H1 (cell line): ENCODE results near the gene MCUR1. TPM values are rescaled to one million over a fixed set of nuclear protein-coding genes. Genes with fewer than 3 reads are reported as not detected.

Source experiments
- CTCF ChIA-PET: fragments of 300-600 bp; sonication (Branson Sonifier 250); formaldehyde crosslinking; loops from one replicate; lab custom pipeline; 2021; ENCODE audit not compliant: partially characterized antibody; lab: Charles Lee
- POLR2A ChIA-PET: fragments of 300-600 bp; sonication (Branson Sonifier 250); formaldehyde crosslinking; loops from one replicate; lab custom pipeline; 2021; ENCODE audit warnings: inconsistent platforms; ENCODE audit not compliant: partially characterized antibody; lab: Charles Lee
- DNase-seq, 2 experiments: peaks; one replicate each; pipeline versions ENCODE4 v3.0.0 to v3.0.0-alpha.2; 2010 to 2022; ENCODE audit warnings: low spot score in 2 of 2, low read depth in 1 of 2, mixed read lengths in 1 of 2
- FAIRE-seq: peaks from 2 replicates; lab custom pipeline; 2011; peaks lifted over from hg19 to GRCh38; lab: Jason Lieb, UNC
- H2AFZ ChIP-seq: 2 replicates; pipeline ENCODE4 v1.8.1; 2012; ENCODE audit warnings: low read length, inconsistent platforms
- H2AK5ac ChIP-seq: 2 replicates; pipeline ENCODE4 v1.6.1; 2013; ENCODE audit warnings: low read depth, low read length
- H2BK120ac ChIP-seq: replicated peaks from 2 replicates; pipeline ENCODE3; 2013; ENCODE audit warnings: low read depth, low read length, inconsistent platforms
- H2BK12ac ChIP-seq: 2 replicates; pipeline ENCODE4 v1.6.1; 2013; ENCODE audit warnings: low read depth, low read length
- H2BK15ac ChIP-seq: 2 replicates; pipeline ENCODE4 v1.6.1; 2013; ENCODE audit warnings: low read length
- H2BK20ac ChIP-seq: 2 replicates; pipeline ENCODE4 v1.6.1; 2013; ENCODE audit warnings: low read length
- H2BK5ac ChIP-seq: 2 replicates; pipeline ENCODE4 v1.6.1; 2013; ENCODE audit warnings: low read depth, low read length
- H3K14ac ChIP-seq: 2 replicates; pipeline ENCODE4 v1.6.1; 2013; ENCODE audit warnings: inconsistent platforms; ENCODE audit not compliant: insufficient read length
- H3K18ac ChIP-seq: 2 replicates; pipeline ENCODE4 v1.6.1; 2013; ENCODE audit warnings: low read length; ENCODE audit errors: extremely low read depth
- H3K23ac ChIP-seq: 2 replicates; pipeline ENCODE4 v1.6.1; 2013; ENCODE audit warnings: inconsistent platforms; ENCODE audit not compliant: insufficient read length
- H3K23me2 ChIP-seq: 2 replicates; pipeline ENCODE4 v1.6.1; 2013; ENCODE audit warnings: low read depth, low read length
- H3K27ac ChIP-seq: 2 replicates; pipeline ENCODE4 v1.6.1; 2011; ENCODE audit warnings: low read depth, low read length, inconsistent platforms
- H3K27me3 ChIP-seq, 4 experiments: replicated peaks in 1 of 4; 1 replicate in 1 of 4; 2 replicates in 3 of 4; pipeline versions ENCODE4 v1.6.1 to v1.8.1; 2011 to 2013; ENCODE audit warnings: low read length in 3 of 4, mild to moderate bottlenecking in 3 of 4, inconsistent platforms in 2 of 4, mixed read lengths in 2 of 4, moderate library complexity in 1 of 4; ENCODE audit not compliant: control insufficient read depth in 3 of 4, insufficient read depth in 3 of 4; ENCODE audit errors: extremely low read depth in 1 of 4
- H3K36me3 ChIP-seq, 4 experiments: 2 replicates each; pipeline versions ENCODE4 v1.6.1 to v1.8.1; 2011 to 2013; ENCODE audit warnings: mild to moderate bottlenecking in 4 of 4, low read length in 3 of 4, moderate library complexity in 2 of 4, control low read depth in 1 of 4, inconsistent platforms in 1 of 4; ENCODE audit not compliant: insufficient read depth in 4 of 4, control insufficient read depth in 2 of 4
- H3K4ac ChIP-seq: replicated peaks from 2 replicates; pipeline ENCODE3; 2013; ENCODE audit warnings: low read length, low read depth, mixed read lengths, inconsistent platforms; ENCODE audit not compliant: insufficient read length
- H3K4me1 ChIP-seq, 4 experiments: replicated peaks in 1 of 4; 1 replicate in 1 of 4; 2 replicates in 3 of 4; pipeline versions ENCODE4 v1.6.1 to v1.8.1; 2011 to 2013; ENCODE audit warnings: low read length in 3 of 4, inconsistent platforms in 2 of 4, mixed read lengths in 1 of 4; ENCODE audit not compliant: insufficient read depth in 4 of 4, control insufficient read depth in 3 of 4
- H3K4me2 ChIP-seq, 2 experiments: 2 replicates each; pipeline versions ENCODE4 v1.6.1 to v1.8.1; 2011 to 2013; ENCODE audit warnings: low read depth in 2 of 2, low read length in 2 of 2, control low read depth in 1 of 2, inconsistent platforms in 1 of 2, mild to moderate bottlenecking in 1 of 2; ENCODE audit not compliant: insufficient read depth in 1 of 2
- H3K4me3 ChIP-seq, 4 experiments: fragments of 200-600, 300-600 bp in 1 of 4; sonication (generic), shearing (Covaris generic), sonication (Bioruptor Twin) in 1 of 4; 2 replicates each; pipeline versions ENCODE4 v1.5.1 to v1.8.1; 2011 to 2016; ENCODE audit warnings: low read length in 4 of 4, low read depth in 3 of 4, control low read depth in 2 of 4, inconsistent platforms in 2 of 4, mild to moderate bottlenecking in 2 of 4, mixed read lengths in 1 of 4, moderate library complexity in 1 of 4; ENCODE audit not compliant: insufficient read depth in 2 of 4; ENCODE audit errors: extremely low read depth in 1 of 4
- H3K56ac ChIP-seq: replicated peaks from 2 replicates; pipeline ENCODE3; 2013; ENCODE audit warnings: low read depth, mild to moderate bottlenecking, mixed read lengths, low read length, inconsistent platforms; ENCODE audit not compliant: insufficient read length
- H3K79me1 ChIP-seq: 2 replicates; pipeline ENCODE4 v1.6.1; 2013; ENCODE audit warnings: low read depth, low read length, control low read depth
- H3K79me2 ChIP-seq, 2 experiments: 2 replicates each; pipeline versions ENCODE4 v1.6.1 to v1.8.1; 2012 to 2013; ENCODE audit warnings: low read length in 2 of 2, mild to moderate bottlenecking in 2 of 2, inconsistent platforms in 1 of 2; ENCODE audit not compliant: insufficient read depth in 2 of 2, control insufficient read depth in 1 of 2
- H3K9ac ChIP-seq, 4 experiments: replicated peaks in 1 of 4; 1 replicate in 1 of 4; 2 replicates in 3 of 4; pipeline versions ENCODE4 v1.6.1 to v1.8.1; 2011 to 2013; ENCODE audit warnings: low read depth in 3 of 4, low read length in 3 of 4, control low read depth in 2 of 4, mild to moderate bottlenecking in 2 of 4, moderate library complexity in 2 of 4, inconsistent platforms in 1 of 4; ENCODE audit errors: extremely low read depth in 1 of 4
- H3K9me3 ChIP-seq, 2 experiments: 2 replicates each; pipeline versions ENCODE4 v1.6.1 to v1.8.1; 2012 to 2013; ENCODE audit warnings: mild to moderate bottlenecking in 2 of 2, moderate library complexity in 2 of 2, control low read depth in 1 of 2, inconsistent platforms in 1 of 2, low read depth in 1 of 2, low read length in 1 of 2, mixed read lengths in 1 of 2; ENCODE audit not compliant: insufficient read depth in 2 of 2
- H4K20me1 ChIP-seq, 2 experiments: replicated peaks in 1 of 2; 2 replicates each; pipeline versions ENCODE3 to v1.8.1; 2011 to 2013; ENCODE audit warnings: inconsistent platforms in 2 of 2, low read length in 2 of 2, mild to moderate bottlenecking in 1 of 2; ENCODE audit not compliant: insufficient read depth in 2 of 2, control insufficient read depth in 1 of 2
- H4K5ac ChIP-seq: 2 replicates; pipeline ENCODE4 v1.6.1; 2013; ENCODE audit warnings: low read length, low read depth, mixed read lengths, inconsistent platforms; ENCODE audit not compliant: insufficient read length
- H4K8ac ChIP-seq: 2 replicates; pipeline ENCODE4 v1.8.0; 2013; ENCODE audit warnings: mild to moderate bottlenecking, moderate library complexity, low read length, inconsistent platforms; ENCODE audit not compliant: insufficient read depth; ENCODE audit errors: extremely low read depth
- H4K91ac ChIP-seq: replicated peaks from 2 replicates; pipeline ENCODE3; 2013; ENCODE audit warnings: low read length, mixed read lengths, inconsistent platforms; ENCODE audit not compliant: insufficient read length
- BRCA1 ChIP-seq: IDR thresholded peaks from 2 replicates; pipeline ENCODE4 v1.6.1; 2012; ENCODE audit warnings: low read depth, low read length, improper control_type of control experiment
- CBX8 ChIP-seq: fragments of 300-800, 300-1000 bp; sonication (generic); IDR thresholded peaks from 2 replicates; pipeline ENCODE4 v1.7.1; 2016; ENCODE audit warnings: low read depth, low read length, borderline replicate concordance
- CEBPB ChIP-seq: IDR thresholded peaks from 2 replicates; pipeline ENCODE4 v1.6.1; 2012; ENCODE audit warnings: low read depth, low read length
- CHD2 ChIP-seq: IDR thresholded peaks from 2 replicates; pipeline ENCODE4 v1.6.1; 2012; ENCODE audit warnings: low read length, improper control_type of control experiment
- EGR1 ChIP-seq: IDR thresholded peaks from 2 replicates; pipeline ENCODE4 v1.6.1; 2011; ENCODE audit warnings: low read depth, low read length, borderline replicate concordance
- GABPA ChIP-seq: IDR thresholded peaks from 2 replicates; pipeline ENCODE4 v1.6.1; 2011; ENCODE audit warnings: mild to moderate bottlenecking, low read length, moderate library complexity, borderline replicate concordance; ENCODE audit not compliant: insufficient read depth
- HDAC2 ChIP-seq, 2 experiments: fragments of 300-600 bp in 1 of 2; sonication (generic) in 1 of 2; IDR thresholded peaks; 2 replicates each; pipeline ENCODE4 v1.6.1; 2011 to 2012; ENCODE audit warnings: low read depth in 2 of 2, low read length in 2 of 2, mild to moderate bottlenecking in 2 of 2, moderate library complexity in 2 of 2, borderline replicate concordance in 1 of 2, inconsistent platforms in 1 of 2
- HDAC6 ChIP-seq: IDR thresholded peaks from one replicate; pipeline ENCODE4 v1.7.1; 2012; ENCODE audit warnings: low read depth, mild to moderate bottlenecking, inconsistent platforms, low read length, moderate library complexity
- KDM4A ChIP-seq: IDR thresholded peaks from one replicate; pipeline ENCODE4 v1.7.1; 2012; ENCODE audit warnings: low read depth, mild to moderate bottlenecking, moderate library complexity, low read length, inconsistent platforms; ENCODE audit not compliant: severe bottlenecking
- POLR2A ChIP-seq, 2 experiments: IDR thresholded peaks; 1 replicate in 1 of 2; 2 replicates in 1 of 2; pipeline ENCODE4 v1.6.1; 2011; ENCODE audit warnings: low read depth in 2 of 2, low read length in 2 of 2, mild to moderate bottlenecking in 2 of 2; ENCODE audit errors: control extremely low read depth in 1 of 2
- RFX5 ChIP-seq: IDR thresholded peaks from 2 replicates; pipeline ENCODE4 v1.6.1; 2011; ENCODE audit warnings: low read depth, low read length, improper control_type of control experiment, borderline replicate concordance
- RNF2 ChIP-seq: fragments of 200-900, 300-1000 bp; sonication (generic); IDR thresholded peaks from 2 replicates; pipeline ENCODE4 v1.7.1; 2016; ENCODE audit warnings: borderline replicate concordance, low read depth, mild to moderate bottlenecking, antibody characterized with exemption, low read length; ENCODE audit not compliant: poor library complexity, severe bottlenecking; ENCODE audit errors: missing control alignments
- SIN3A ChIP-seq, 2 experiments: IDR thresholded peaks in 1 of 2; conservative IDR thresholded peaks in 1 of 2; 2 replicates each; pipeline ENCODE4 v1.6.1; 2011 to 2012; ENCODE audit warnings: low read length in 2 of 2, improper control_type of control experiment in 1 of 2, low read depth in 1 of 2, mild to moderate bottlenecking in 1 of 2
- SUZ12 ChIP-seq: fragments of 200-600 bp; sonication (generic); IDR thresholded peaks from 2 replicates; pipeline ENCODE4 v1.6.1; 2012; ENCODE audit warnings: mild to moderate bottlenecking, inconsistent platforms, low read length, moderate library complexity, mixed read lengths
- ZNF274 ChIP-seq: IDR thresholded peaks from 2 replicates; pipeline ENCODE4 v1.7.0; 2012; ENCODE audit warnings: low read length, borderline replicate concordance; ENCODE audit errors: extremely low read depth
- WGBS, 2 experiments: shearing (Covaris generic) in 1 of 2; methylation state at CpG; one replicate each; pipeline versions ENCODE4 v1.1.6 to v1.1.7; 2013 to 2015; ENCODE audit warnings: low lambda C conversion rate in 2 of 2, mixed read lengths in 2 of 2, inconsistent platforms in 1 of 2, low coverage in 1 of 2, missing lambda C conversion rate in 1 of 2; ENCODE audit not compliant: insufficient replicate concordance in 2 of 2, insufficient coverage in 1 of 2, insufficient read length in 1 of 2; ENCODE audit errors: extremely low coverage in 1 of 2, missing lambda C conversion rate in 1 of 2; 5-methylcytosine and 5-hydroxymethylcytosine counted together
- polyA plus RNA-seq, 7 experiments: library from polyadenylated mRNA; depleted of rRNA in 3 of 7; stranded (reverse) in 5 of 7; unstranded in 2 of 7; fragments of >200 nt in 5 of 7; fragments of 200-250 nt in 2 of 7; gene quantifications; 1 replicate in 5 of 7; 2 replicates in 1 of 7; 4 replicates in 1 of 7; pipeline versions ENCODE4 v1.2.1 to v1.2.3, GENCODE V29; 2011 to 2013; ENCODE audit warnings: missing spikeins in 2 of 7, mixed read lengths in 2 of 7
- total RNA-seq: library from RNA; stranded (reverse); fragmentation: NEBNext Ultra II Directional; extraction: Animal tissue kit (Norgen Biotek cat#: 25700); gene quantifications from 2 replicates; pipeline ENCODE4 v1.2.1, GENCODE V29; 2021

Gene MCUR1
- total and polyA plus RNA-seq, 2 of the 8 experiments (the other 6 are each of a cell fraction or from before 2014, with no cell fraction given) = 9.6 to 37.3 TPM

GRCh38 chr6:13836170-13836569, 21.8 kb upstream of the MCUR1 start:
- H3K23me2 ChIP-seq = no peaks in the 10 kb centered on the region
- no peak overlapping the region for H4K5ac ChIP-seq
- H3K9me3 ChIP-seq = no peaks in the 10 kb centered on the region
- H4K20me1 ChIP-seq = no peaks in the 10 kb centered on the region
- no peak overlapping the region for H3K23ac ChIP-seq
- H3K9ac ChIP-seq = no peak overlapping the region
- DNase-seq = peak in 1 of 2 experiments; percentile 16
- H3K4ac ChIP-seq = no peak overlapping the region
- no peaks in the 10 kb centered on the region for H3K4me1 ChIP-seq
- H3K27me3 ChIP-seq = no peaks in the 10 kb centered on the region
- POLR2A ChIA-PET = no interaction called here
- H3K79me2 ChIP-seq = no peaks in the 10 kb centered on the region
- 84% methylated on average over 5 of the region's 5 CpGs; no CpG with 5 or more reads in 1 of the 2 experiments for WGBS, 2 experiments
- H4K8ac ChIP-seq = no peak overlapping the region
- no peak overlapping the region for H3K56ac ChIP-seq
- no peak overlapping the region for H2AFZ ChIP-seq
- no peaks in the 10 kb centered on the region for H3K79me1 ChIP-seq
- H2BK20ac ChIP-seq = no peak overlapping the region
- no peak overlapping the region for H2BK120ac ChIP-seq
- H3K4me3 ChIP-seq = no peak overlapping the region
- H2AK5ac ChIP-seq = no peak overlapping the region
- FAIRE-seq = no peak
- TF ChIP-seq HDAC6 (no peak), RFX5 (no peak), HDAC2 (IDR thresholded peaks at IDR 0.05; ENCODE audit: borderline replicate concordance in 1 of 2, low read depth in 2 of 2, low read length in 2 of 2) (no peak), KDM4A (no peak), POLR2A (IDR thresholded peaks at IDR 0.05; ENCODE audit: control extremely low read depth in 1 of 2, low read depth in 2 of 2, low read length in 2 of 2) (no peak), SUZ12 (no peak), SIN3A (conservative IDR thresholded peaks at IDR 0.05 in 1 of 2, IDR thresholded peaks at IDR 0.05 in 1 of 2; ENCODE audit: low read depth in 1 of 2, low read length in 2 of 2) (no peak), CHD2 (no peak), CBX8 (no peak), RNF2 (no peak), BRCA1 (no peak), EGR1 (no peak), GABPA (no peak), ZNF274 (no peak), CEBPB (no peak)
- H2BK5ac ChIP-seq = no peak overlapping the region
- H2BK15ac ChIP-seq = no peak overlapping the region
- H3K36me3 ChIP-seq = no peaks in the 10 kb centered on the region
- no peak overlapping the region for H3K27ac ChIP-seq
- no peak overlapping the region for H4K91ac ChIP-seq
- no peak overlapping the region for H3K4me2 ChIP-seq
- CTCF ChIA-PET = no interaction called here
- H2BK12ac ChIP-seq = no peak overlapping the region
- no peak overlapping the region for H3K18ac ChIP-seq
- no peak overlapping the region for H3K14ac ChIP-seq
